Cardiac muscle cell (in vitro differentiated cells and primary cell): ENCODE results near the gene CPSF3. TPM values are rescaled to one million over a fixed set of nuclear protein-coding genes. Genes with fewer than 3 reads are reported as not detected.
A peak's percentile ranks its signal among the peaks of the same experiment; 100 is the strongest.

ENCODE experiments used
- DNase-seq, 2 donors: peaks; one replicate each; pipeline versions ENCODE4 v3.0.0 to v3.0.0-alpha.2; 2010 to 2017; ENCODE audit warnings: low read depth in 1 of 2, low spot score in 1 of 2
- H3K27ac ChIP-seq: fragments of 200-600 bp; sonication (generic); 2 replicates; pipeline ENCODE4 v1.5.1; 2016
- H3K27me3 ChIP-seq: fragments of 200-600 bp; sonication (generic); 2 replicates; pipeline ENCODE4 v1.6.0; 2016; ENCODE audit warnings: control low read depth
- H3K36me3 ChIP-seq: fragments of 200-600 bp; sonication (generic); 2 replicates; pipeline ENCODE4 v1.5.1; 2016; ENCODE audit warnings: control low read depth
- H3K4me1 ChIP-seq: fragments of 200-600 bp; sonication (generic); 2 replicates; pipeline ENCODE4 v1.8.1; 2017; ENCODE audit warnings: low read depth, mild to moderate bottlenecking, mixed run types
- H3K4me3 ChIP-seq: fragments of 200-600 bp; sonication (generic); 2 replicates; pipeline ENCODE4 v1.5.1; 2016; ENCODE audit warnings: mild to moderate bottlenecking
- H3K9me3 ChIP-seq: fragments of 200-600 bp; sonication (generic); 2 replicates; pipeline ENCODE4 v1.5.1; 2017; ENCODE audit warnings: low read depth, mild to moderate bottlenecking, control low read depth
- CTCF ChIP-seq: IDR thresholded peaks from 2 replicates; pipeline ENCODE4 v1.5.1; 2012; ENCODE audit warnings: low read depth, mild to moderate bottlenecking, low read length
- polyA plus RNA-seq: library from polyadenylated mRNA; unstranded; fragments of >200 nt; fragmentation: Nextera tagmentation; extraction: Ambion mirVana; gene quantifications from 2 replicates; pipeline ENCODE4 v1.2.1, GENCODE V29; 2016
- total RNA-seq: library from RNA; depleted of rRNA; stranded (reverse); fragments of >200 nt; gene quantifications from 2 replicates; pipeline ENCODE4 v1.2.3, GENCODE V29; 2016

The CPSF3 gene
- total and polyA plus RNA-seq, 2 experiments from 2014 or later = 57.4 to 57.5 TPM

GRCh38 chr2:9480157-9480556 lies 56.7 kb downstream of the CPSF3 start:
- no peak for TF ChIP-seq CTCF
- Histone ChIP-seq H3K4me1 (no peaks in the 10 kb centered on the region), H3K4me3 (no peak overlapping the region), H3K36me3 (peaks cover 39% of the 10 kb centered on the region), H3K9me3 (no peaks in the 10 kb centered on the region), H3K27me3 (no peaks in the 10 kb centered on the region), H3K27ac (no peak overlapping the region)
- no peak for DNase-seq

GRCh38 chr2:9483107-9483506 lies 59.7 kb downstream of the CPSF3 start:
- no peak overlapping the region for H3K4me3 ChIP-seq
- no peaks in the 10 kb centered on the region for H3K27me3 ChIP-seq
- H3K36me3 ChIP-seq = peaks cover 67% of the 10 kb centered on the region
- no peak for DNase-seq
- H3K27ac ChIP-seq = no peak overlapping the region
- no peak for TF ChIP-seq CTCF
- H3K4me1 ChIP-seq = no peaks in the 10 kb centered on the region
- H3K9me3 ChIP-seq = no peaks in the 10 kb centered on the region

GRCh38 chr2:9484533-9484932 lies 61.1 kb downstream of the CPSF3 start:
- H3K36me3 ChIP-seq = peaks cover 68% of the 10 kb centered on the region
- no peaks in the 10 kb centered on the region for H3K27me3 ChIP-seq
- no peak overlapping the region for H3K27ac ChIP-seq
- TF ChIP-seq CTCF = no peak
- H3K4me1 ChIP-seq = no peaks in the 10 kb centered on the region
- no peaks in the 10 kb centered on the region for H3K9me3 ChIP-seq
- H3K4me3 ChIP-seq = no peak overlapping the region
- no peak for DNase-seq

GRCh38 chr2:9488583-9489547 lies 65.4 kb downstream of the CPSF3 start:
- Histone ChIP-seq H3K9me3 (no peaks in the 10 kb centered on the region), H3K36me3 (peaks cover 87% of the 10 kb centered on the region), H3K27ac (no peak overlapping the region), H3K27me3 (no peaks in the 10 kb centered on the region), H3K4me3 (no peak overlapping the region), H3K4me1 (no peaks in the 10 kb centered on the region)
- no peak for DNase-seq
- no peak for TF ChIP-seq CTCF

- Histone ChIP-seq H3K36me3 (peaks cover 80% of the 10 kb centered on the region), H3K9me3 (no peaks in the 10 kb centered on the region), H3K4me1 (no peaks in the 10 kb centered on the region), H3K27ac (peak overlapping the region; percentile 25), H3K4me3 (no peak overlapping the region), H3K27me3 (no peaks in the 10 kb centered on the region)
- no peak for TF ChIP-seq CTCF
- no peak for DNase-seq
Measured at GRCh38 chr2:9490789-9491188, 67.3 kb downstream of the CPSF3 start.
